Calu3 (cell line): ENCODE measurements around the gene SCG5. TPM values are rescaled to one million over a fixed set of nuclear protein-coding genes. Genes with fewer than 3 reads are reported as not detected.

Experiments
- BruUV-seq: library from RNA; stranded (reverse); fragments of 400-500 nt; replicated peaks from 2 replicates; lab custom pipeline; 2021; lab: Mats Ljungman, UMichigan
- CTCF ChIA-PET: fragments of 300-600 bp; sonication (Branson Sonifier 250); formaldehyde crosslinking; loops from one replicate; lab custom pipeline; 2022; ENCODE audit warnings: antibody characterized with exemption; lab: Charles Lee
- DNase-seq: peaks from one replicate; pipeline ENCODE4 v3.0.0; 2022
- H3K27ac Mint-ChIP-seq: one replicate; pipeline ENCODE4 v1.8.0; 2022; ENCODE audit warnings: mixed read lengths; ENCODE audit not compliant: unreplicated experiment
- H3K27me3 Mint-ChIP-seq: one replicate; pipeline ENCODE4 v1.8.0; 2022; ENCODE audit warnings: mixed read lengths; ENCODE audit not compliant: unreplicated experiment
- H3K36me3 Mint-ChIP-seq: one replicate; pipeline ENCODE4 v1.8.0; 2022; ENCODE audit warnings: mild to moderate bottlenecking, moderate library complexity, mixed read lengths; ENCODE audit not compliant: insufficient read depth, unreplicated experiment
- H3K4me1 Mint-ChIP-seq: one replicate; pipeline ENCODE4 v1.8.0; 2022; ENCODE audit warnings: mild to moderate bottlenecking, low read depth, mixed read lengths; ENCODE audit not compliant: unreplicated experiment
- H3K4me3 Mint-ChIP-seq: one replicate; pipeline ENCODE4 v1.8.0; 2022; ENCODE audit warnings: mild to moderate bottlenecking, low read depth, moderate library complexity, mixed read lengths; ENCODE audit not compliant: unreplicated experiment
- H3K9me3 Mint-ChIP-seq: one replicate; pipeline ENCODE4 v1.8.0; 2022; ENCODE audit warnings: low read depth, mixed read lengths; ENCODE audit not compliant: unreplicated experiment
- intact Hi-C: fragments of 100-400 bp; cut with micrococcal nuclease; formaldehyde crosslinking; loops from one replicate; pipeline ENCODE4 v1.10.0; 2022; ENCODE audit not compliant: unreplicated experiment
- total RNA-seq: library from RNA; stranded (reverse); gene quantifications from 2 replicates; pipeline ENCODE4 v1.2.3, GENCODE V29; 2022
- TF ChIP-seq, protein P1 (sequence below): fragments of 200-600 bp; IDR thresholded peaks from one replicate; pipeline ENCODE4 v1.8.0; 2022; ENCODE audit warnings: antibody characterized with exemption; ENCODE audit not compliant: unreplicated experiment

Gene SCG5
- total RNA-seq, 1 experiment from 2014 or later = not detected

DNA sequence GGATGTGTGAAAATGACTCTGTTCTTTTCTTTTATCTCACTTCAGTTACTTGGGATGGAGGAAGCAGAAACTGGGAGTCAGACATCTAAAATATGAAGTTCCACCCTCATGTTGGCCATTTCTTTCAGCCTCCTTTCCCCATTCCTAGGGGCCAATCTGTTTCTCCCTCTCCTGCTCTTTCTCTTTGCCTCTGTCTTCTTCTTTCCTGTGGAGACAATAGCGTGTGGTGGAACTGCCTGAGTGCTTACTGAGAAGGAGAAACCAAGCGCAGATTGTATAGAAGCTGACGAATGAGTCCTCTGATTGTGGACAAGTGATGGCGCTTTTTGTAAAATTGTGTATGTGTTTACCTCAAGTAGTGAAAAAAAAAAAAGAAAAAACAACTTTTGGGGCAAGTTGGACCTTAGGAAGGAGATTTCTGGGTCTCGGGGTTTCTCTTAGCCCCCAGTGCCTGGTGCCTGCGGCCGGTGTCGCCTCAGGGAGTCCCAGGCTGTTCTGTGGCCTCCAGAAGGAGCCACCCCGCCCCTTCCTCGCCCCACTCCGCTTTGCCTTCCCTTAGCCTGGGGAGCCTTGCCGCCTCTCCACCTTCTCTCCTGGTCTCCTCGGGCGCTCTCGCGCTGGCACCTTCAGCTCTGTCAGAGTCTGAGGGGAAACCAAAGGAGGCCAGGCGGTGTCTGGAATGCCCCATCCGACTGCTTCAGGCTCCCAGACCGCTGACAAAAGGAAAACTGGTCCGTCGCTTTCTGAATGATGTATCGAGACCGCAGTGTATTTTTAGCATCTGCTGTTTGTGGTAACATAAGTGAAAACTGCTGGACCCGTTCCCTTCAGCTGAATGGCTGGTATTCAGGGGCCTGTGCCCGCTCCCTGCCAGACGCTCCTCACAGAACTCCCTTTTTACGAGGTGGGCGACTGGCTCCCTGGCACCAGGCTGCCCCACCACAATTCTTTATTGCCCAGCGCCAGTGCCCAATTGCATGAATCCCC lies 30.1 kb downstream of the SCG5 start:
- intact Hi-C loops = no loop called here
- Mint-ChIP-seq H3K27ac (no peak overlapping the region), H3K4me3 (no peak overlapping the region), H3K27me3 (no peaks in the 10 kb centered on the region), H3K9me3 (no peaks in the 10 kb centered on the region), H3K36me3 (no peaks in the 10 kb centered on the region), H3K4me1 (no peaks in the 10 kb centered on the region)
- TF ChIP-seq, protein P1, sequence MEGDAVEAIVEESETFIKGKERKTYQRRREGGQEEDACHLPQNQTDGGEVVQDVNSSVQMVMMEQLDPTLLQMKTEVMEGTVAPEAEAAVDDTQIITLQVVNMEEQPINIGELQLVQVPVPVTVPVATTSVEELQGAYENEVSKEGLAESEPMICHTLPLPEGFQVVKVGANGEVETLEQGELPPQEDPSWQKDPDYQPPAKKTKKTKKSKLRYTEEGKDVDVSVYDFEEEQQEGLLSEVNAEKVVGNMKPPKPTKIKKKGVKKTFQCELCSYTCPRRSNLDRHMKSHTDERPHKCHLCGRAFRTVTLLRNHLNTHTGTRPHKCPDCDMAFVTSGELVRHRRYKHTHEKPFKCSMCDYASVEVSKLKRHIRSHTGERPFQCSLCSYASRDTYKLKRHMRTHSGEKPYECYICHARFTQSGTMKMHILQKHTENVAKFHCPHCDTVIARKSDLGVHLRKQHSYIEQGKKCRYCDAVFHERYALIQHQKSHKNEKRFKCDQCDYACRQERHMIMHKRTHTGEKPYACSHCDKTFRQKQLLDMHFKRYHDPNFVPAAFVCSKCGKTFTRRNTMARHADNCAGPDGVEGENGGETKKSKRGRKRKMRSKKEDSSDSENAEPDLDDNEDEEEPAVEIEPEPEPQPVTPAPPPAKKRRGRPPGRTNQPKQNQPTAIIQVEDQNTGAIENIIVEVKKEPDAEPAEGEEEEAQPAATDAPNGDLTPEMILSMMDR = no peak
- no peak for DNase-seq
- CTCF ChIA-PET = no interaction called here
- no TSS peak for BruUV-seq

DNA sequence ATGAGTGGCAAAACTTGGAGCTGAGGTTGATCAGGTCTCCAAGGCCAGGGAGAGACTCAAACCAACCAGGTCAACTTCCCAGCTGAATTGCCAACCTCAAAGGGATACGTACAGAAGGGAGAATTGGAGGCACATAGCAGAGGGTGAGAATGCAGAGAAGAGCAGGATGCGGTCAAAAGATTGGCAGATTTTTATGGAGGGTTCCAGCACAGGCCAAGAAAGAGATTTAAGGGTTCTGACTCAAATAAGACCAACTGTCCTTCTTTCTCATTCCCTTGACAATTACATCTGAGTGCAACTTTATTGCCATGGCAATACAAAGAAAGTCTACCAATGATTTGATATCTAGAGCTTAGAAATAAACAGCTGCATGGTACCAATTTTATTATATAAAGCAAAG lies 33.2 kb downstream of the SCG5 start:
- BruUV-seq = no TSS peak
- TF ChIP-seq, protein P1 = no peak
- Mint-ChIP-seq H3K9me3 (no peaks in the 10 kb centered on the region), H3K27ac (no peak overlapping the region), H3K4me1 (no peaks in the 10 kb centered on the region), H3K27me3 (no peaks in the 10 kb centered on the region), H3K36me3 (no peaks in the 10 kb centered on the region), H3K4me3 (no peak overlapping the region)
- CTCF ChIA-PET = no interaction called here
- DNase-seq = no peak
- intact Hi-C loops = no loop called here

DNA sequence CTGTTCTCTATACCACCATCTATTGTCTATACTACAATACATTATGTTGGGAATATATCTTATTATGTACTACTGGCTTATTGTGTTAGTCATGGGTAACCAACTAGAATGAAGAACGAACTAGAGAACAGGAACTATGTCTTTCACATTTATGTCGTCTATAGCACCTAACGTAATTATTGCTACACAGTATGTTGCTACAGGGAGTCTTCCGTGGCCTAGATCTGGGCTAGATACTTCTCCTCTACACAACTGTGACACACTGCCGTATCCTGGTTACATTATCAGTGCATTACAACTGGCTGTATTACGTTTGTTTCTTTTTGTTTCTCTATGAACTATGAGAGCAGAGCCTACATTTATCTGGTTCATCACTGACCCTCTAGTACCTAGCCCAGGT lies 34.0 kb downstream of the SCG5 start:
- no TSS peak for BruUV-seq
- Mint-ChIP-seq H3K27me3 (no peaks in the 10 kb centered on the region), H3K4me1 (no peaks in the 10 kb centered on the region), H3K9me3 (no peaks in the 10 kb centered on the region), H3K36me3 (no peaks in the 10 kb centered on the region), H3K4me3 (no peak overlapping the region), H3K27ac (no peak overlapping the region)
- DNase-seq = no peak
- intact Hi-C loops = no loop called here
- TF ChIP-seq, protein P1 = no peak
- CTCF ChIA-PET = no interaction called here

DNA sequence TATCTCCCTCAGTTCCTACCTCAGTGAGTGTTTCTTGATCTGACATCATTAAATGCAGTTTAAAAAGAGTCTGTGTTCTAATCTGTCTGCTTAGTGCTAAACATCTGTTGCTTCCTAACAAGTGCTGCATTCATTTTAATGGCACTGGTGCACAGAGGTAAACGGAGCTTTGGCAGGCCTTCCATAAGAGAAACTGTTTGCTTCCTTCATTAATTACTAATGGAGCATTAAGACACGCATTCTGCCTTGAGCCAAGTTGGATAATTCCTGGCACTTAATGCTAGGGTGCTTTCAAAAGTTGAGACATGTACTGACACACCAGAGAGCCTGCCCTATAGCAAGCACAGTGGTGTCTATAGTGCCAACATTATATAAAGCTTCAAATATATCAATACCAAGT lies 34.7 kb downstream of the SCG5 start:
- no peak overlapping the region for H3K27ac Mint-ChIP-seq
- BruUV-seq = no TSS peak
- H3K27me3 Mint-ChIP-seq = no peaks in the 10 kb centered on the region
- TF ChIP-seq, protein P1 = no peak
- H3K36me3 Mint-ChIP-seq = no peaks in the 10 kb centered on the region
- intact Hi-C loops = no loop called here
- H3K4me3 Mint-ChIP-seq = no peak overlapping the region
- no peaks in the 10 kb centered on the region for H3K9me3 Mint-ChIP-seq
- no peak for DNase-seq
- H3K4me1 Mint-ChIP-seq = no peaks in the 10 kb centered on the region
- CTCF ChIA-PET = no interaction called here
